GM19395 (cell line): ENCODE measurements around the gene MEN1.
"Not testable (repeated sequence)": the region's sequence is repeated elsewhere in the genome, so short reads cannot be mapped to it uniquely, and the experiment has no call there.

ENCODE experiments used
- ATAC-seq: cut with Tn5 transposase; IDR thresholded peaks from one replicate; pipeline ENCODE4 v1.9.1; 2021; ENCODE audit warnings: mild to moderate bottlenecking, moderate library complexity; ENCODE audit not compliant: unreplicated experiment

MEN1 gene

DNA sequence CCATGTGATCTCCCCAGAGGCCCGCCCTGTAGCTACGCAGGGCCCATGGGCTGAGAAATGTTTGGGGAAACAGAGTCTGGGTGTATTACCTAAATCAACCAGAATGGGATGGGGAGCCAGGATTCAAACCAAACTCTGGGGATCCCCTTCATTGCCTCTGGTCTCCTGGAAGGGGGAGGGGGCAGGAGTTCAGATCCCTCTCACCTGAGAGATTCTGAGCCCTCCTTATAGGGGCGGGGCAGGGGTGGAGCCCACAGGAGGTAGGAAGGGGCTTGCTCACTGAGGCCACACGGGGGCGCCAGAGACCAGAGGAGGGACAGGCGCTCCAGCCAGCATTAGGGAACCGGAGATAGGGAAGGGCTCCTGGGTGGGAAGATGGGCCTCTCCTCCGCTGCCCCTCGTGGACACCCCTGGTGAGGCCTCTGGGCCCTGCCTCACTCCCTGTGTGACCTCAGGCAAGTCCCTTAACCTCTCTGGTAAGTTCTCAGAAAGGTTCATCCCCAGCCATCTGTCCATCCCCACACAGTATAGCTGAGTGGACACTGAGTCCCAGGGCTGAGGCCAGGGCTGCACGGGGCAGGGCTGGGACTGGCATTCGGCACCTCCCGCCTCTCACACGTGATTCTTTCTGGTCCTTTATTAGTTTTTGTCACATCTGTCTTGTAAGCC is 36.8 kb upstream of the MEN1 start:
- no peak for ATAC-seq

DNA sequence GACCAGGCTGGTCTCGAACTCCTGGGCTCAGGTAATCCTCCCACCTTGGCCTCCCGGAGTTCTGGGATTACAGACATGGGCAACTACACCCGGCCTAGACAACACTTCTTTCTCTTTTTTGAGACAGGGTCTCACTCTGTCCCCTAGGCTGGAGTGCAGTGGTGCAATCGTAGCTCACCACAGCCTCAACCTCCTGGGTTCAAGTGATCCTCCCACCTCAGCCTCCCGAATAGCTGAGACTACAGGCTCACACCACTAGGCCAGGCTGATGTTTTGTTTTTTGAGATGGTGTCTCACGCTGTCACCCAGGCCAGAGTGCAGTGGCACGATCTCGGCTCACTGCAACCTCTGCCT is 35.4 kb upstream of the MEN1 start:
- not testable (repeated sequence) for ATAC-seq

DNA sequence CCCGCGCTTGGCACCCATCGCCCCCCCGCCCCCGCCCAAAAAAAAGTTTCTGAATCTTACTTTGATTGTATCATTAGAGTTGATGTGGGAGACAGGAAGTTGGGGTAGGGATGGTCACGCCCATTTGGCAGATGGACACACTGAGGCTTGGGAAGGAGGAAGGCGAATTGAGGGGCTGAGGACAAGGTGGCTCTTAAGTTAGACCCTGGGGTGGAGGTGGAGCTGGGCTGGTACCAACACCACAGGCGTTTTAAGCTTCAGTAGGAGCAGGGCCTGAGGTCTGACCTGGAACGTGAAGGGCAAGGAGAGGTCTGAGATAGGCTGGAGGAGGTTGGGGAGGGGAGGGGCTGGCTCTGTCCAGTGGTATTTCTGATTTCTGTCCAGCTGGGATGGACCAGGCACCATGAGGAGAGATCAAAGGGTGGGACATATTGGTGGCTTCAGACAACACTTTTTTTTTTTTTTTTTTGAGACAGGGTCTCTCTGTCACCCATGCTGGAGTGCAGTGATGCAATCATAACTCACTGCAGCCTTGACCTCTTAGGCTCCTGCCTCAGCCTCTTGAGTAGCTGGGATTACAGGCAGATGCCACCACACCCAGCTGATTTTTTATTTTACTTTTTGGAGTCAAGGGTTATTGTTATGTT is 34.9 kb upstream of the MEN1 start:
- ATAC-seq, result no peak

GRCh38 chr11:64844330-64845128 is 34.2 kb upstream of the MEN1 start, which contains the start of gene CDC42BPG:
Gene CDC42BPG, minus strand, starts transcription at chr11:64844653. Its CDS starts 84 bp downstream, at chr11:64844569.
- ATAC-seq, result no peak

DNA sequence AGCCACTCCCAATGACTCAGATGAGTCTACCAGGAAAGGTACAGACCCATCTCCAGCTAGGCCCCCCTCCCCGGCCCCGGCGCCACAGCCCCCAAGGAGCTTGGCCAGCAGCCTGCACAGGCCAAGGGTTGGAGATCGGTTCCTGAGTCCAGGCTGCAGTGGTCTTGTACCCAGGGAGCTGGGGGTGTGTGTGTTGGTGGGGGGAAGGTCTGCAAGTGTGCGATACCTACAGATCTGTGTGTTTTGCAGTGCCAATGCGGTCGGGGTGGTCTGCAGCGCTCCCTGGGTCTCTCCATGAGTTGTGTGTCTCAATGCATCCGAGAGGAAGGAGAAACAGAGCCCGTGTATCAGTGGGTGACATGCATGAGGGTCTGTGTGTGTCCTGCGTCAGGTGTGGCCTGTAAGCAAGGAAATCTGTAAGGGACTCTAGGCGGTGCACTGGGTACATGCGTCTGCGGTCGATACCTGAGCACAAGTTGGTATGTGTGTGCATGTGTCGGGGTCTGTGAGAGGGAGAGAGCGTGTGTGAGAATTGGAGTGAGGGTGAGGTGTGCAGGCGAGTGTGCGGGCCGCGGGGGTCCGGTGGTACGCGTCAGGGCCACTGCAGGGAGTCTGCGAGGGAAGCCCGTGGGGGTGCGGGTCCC is 33.5 kb upstream of the MEN1 start:
- ATAC-seq, result no peak

DNA sequence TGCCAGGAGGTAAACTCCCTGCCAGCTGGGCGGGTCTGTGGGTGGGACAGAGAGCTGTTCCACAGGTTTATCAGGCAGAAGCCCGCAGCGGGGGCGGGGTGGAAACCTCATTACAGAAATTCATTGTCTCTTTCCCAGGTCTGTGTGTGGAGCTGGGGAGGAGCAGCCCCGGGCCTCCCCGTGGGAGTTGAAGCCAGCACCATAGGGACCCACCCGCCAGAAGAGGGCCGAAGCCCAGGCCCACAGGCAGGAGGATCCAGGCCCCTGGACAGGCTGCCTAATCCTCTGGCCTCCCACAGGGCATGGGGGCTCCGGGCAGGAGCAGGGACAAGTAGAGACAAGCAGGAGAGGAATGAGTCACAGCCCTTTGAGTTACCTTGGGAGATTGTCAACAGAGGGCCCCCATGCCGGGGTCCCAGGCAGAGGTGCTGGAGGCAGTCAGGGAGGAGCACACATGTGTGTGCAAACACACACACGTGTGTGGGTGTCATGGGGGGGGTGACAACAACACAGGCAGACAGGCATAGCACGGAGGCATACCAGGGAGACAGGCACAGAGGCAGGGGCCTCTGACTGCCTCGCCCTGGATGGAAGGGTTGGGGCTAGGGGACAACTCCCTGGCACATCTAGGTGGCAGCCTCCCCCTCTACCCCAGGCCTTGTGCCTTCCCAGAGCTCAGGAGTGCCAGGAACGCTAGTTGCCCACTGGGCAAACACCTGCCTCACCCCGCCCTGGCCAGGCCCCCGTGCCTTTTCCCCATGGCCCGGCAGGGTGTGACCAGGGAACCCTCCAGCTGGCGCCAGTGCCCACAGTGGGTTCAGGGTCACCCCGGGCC is 32.7 kb upstream of the MEN1 start:
- ATAC-seq, result no peak

GRCh38 chr11:64842366-64842759 is 32.0 kb upstream of the MEN1 start:
- ATAC-seq, result no peak

DNA sequence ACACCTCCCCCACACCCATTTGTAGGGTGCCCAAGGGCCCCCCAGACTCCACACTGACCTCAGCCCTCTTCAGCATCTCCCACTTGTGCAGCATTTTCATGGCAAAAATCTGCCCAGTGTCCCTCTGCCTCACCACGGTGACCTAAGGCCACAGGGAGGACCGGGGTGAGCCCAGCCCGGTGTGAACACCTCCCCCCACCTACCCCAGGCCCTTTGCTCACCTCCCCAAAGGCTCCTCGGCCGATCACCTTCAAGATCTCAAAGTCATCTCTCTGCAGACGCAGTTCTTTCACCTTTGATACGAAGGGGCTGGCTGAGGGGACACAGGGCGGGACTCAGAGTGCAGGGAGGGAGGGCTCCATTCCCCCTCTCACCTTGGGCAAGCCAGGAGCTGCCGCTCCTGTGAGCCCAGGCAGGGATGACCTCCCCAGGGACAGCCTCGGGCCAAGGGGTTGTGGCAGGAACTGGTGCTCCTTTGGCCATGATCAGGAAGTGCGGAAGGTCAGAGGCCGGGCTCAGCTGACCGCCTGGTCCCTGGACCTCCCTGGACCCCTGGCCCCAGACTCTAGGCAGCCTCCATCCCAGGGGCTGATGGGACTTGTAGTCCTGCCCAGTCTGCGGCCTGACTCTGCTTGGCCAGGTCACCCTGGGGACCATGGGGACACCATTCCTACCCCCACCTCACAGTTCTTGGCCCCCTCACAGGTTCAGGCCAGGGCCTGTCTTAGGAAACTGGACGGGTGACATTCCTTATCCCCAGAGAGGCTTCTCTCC is 31.4 kb upstream of the MEN1 start:
- no peak for ATAC-seq

GRCh38 chr11:64839887-64840782 is 29.8 kb upstream of the MEN1 start:
- no peak for ATAC-seq

- no peak for ATAC-seq
These were observed 29.0 kb upstream of the MEN1 start for GRCh38 chr11:64839335-64839734.

DNA sequence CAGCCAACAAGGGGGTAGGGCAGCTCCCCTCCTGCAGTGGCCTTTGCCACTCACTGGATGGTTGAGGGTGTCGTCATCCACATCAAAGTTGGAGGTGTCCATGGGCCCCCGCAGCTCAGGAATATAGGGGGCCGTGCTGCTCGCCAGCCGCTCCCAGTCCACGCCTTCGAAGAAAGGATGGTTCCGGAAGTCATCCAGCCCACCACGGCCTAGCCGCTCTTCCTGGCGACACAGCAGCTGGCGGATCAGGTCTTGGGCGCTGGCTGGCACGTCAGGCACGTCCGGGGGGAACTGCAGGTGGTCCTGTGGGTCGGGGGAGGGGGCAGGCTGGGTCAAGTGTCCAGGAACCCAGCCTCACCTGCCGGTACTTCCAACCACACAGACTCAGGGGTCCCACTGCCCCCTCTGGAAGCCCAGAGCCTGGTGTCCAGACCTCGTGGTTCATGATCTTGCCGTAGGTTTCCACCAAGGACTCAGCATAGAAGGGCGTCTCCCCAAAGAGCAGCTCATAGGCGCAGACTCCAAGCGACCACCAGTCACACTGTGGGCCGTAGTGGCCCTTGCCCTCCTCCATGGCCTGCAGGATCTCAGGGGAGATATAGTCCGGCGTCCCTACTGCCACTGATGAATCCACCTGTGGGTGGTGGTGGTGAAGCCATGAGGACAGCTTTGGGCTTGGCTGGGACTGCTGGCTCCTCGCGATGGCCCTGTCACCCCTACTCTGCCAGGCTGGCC is 28.4 kb upstream of the MEN1 start:
- no peak for ATAC-seq

GRCh38 chr11:64837887-64838351 is 27.6 kb upstream of the MEN1 start:
- ATAC-seq, result no peak

DNA sequence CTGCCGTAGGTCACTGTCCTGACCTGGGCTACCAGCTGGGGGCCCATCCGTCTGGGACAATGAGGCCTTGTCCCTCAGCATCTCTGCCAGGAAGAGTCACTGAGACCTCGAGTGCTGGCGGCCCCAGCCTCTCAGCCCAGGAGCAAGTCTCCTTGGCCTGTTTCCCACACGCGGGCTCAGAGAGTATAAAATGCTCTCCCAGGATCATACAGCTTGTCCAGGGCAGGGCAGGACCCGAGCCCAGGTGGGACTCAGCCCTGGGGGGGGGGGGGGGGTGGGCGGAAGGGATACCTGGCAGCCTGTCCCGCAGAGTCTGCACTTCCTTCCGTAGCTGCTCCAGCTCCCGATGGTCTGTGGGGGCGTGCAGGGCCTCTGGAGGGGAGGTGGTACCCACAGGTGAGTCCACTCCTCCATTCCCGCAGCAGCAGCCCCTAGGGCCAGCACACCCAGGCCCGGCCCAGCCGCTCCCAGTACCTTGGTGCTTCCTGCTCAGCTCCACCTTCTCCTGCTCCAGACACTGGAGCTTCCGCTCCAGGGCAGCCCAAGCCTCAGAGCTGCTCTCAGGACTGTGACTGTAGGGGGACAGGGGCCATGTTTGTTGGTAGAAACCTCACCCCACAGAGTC is 26.2 kb upstream of the MEN1 start:
- no peak for ATAC-seq

GRCh38 chr11:64835616-64836447 is 25.5 kb upstream of the MEN1 start:
- ATAC-seq, result no peak

DNA sequence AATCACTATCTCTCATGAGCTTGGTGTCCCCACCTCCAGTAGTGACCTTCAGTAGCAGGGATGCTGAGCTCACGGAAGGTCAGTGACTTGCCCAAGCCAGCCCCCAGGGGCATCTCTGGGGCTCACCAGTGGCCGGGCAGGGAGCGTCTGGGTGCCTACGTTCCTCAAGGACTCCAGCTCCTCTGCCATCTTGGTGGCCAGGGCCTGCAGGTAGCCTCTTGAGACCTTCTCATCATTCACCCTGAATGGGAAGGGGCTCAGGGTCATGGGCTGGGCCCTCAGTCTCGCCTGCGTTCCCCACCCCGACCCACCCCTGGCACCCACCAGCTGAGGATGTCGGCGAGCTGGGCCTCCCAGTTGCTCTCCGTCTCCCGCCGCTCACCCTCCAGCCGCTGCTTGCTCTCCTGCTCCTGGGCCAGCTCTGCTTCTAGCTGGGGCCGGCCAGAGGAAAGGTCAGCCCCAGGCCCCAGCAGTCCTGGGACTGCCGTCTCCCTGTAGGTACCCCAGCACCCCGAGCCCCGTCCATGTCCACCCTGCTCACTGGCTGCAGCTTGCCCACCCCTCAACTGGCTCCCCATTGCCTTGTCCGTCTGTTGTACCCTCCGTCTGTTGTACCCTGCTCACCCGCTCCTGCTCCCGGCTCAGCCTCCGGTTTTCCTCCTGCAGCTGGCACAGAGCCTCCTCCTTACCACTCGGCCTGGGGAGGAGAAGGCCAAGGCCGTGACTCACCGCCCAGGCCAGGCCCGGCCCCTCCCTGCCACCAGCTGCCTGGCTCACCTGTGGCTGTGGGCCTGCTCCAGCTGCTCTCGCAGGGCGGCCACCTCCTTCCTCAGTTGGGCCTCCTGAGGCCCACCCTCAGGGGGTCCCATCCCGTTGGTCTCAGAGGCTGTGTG is 24.6 kb upstream of the MEN1 start:
- ATAC-seq, result no peak
